GM13977 (cell line): ENCODE data around the gene RAB20.

Experiments
- DNase-seq: peaks from one replicate; pipeline ENCODE4 v3.0.0; 2012; ENCODE audit warnings: low spot score
- CTCF ChIP-seq: IDR thresholded peaks from 2 replicates; pipeline ENCODE4 v1.5.1; 2012; ENCODE audit warnings: mild to moderate bottlenecking, control low read depth; ENCODE audit not compliant: insufficient read depth; ENCODE audit errors: extremely low read depth, missing control alignments
- in situ Hi-C: fragments of 300-500 bp; cut with MboI; formaldehyde crosslinking; loops from one replicate; pipeline ENCODE4 v1.12.0; 2022; ENCODE audit warnings: low sequenced_read_pairs, low pct_unique_long_range_greater_than_20kb, mixed read lengths, inconsistent platforms; ENCODE audit not compliant: unreplicated experiment

The RAB20 gene

GRCh38 chr13:110474713-110475112 lies 86.8 kb downstream of the RAB20 start:
- TF ChIP-seq CTCF = no peak
- no peak for DNase-seq
- in situ Hi-C loops = loop anchor here (25.0 kb wide), 2 partner anchors 88 to 338 kb away; partner anchors contain the start of gene RAB20
